ENCODE data around the gene EVI2A.

The EVI2A gene

DNA sequence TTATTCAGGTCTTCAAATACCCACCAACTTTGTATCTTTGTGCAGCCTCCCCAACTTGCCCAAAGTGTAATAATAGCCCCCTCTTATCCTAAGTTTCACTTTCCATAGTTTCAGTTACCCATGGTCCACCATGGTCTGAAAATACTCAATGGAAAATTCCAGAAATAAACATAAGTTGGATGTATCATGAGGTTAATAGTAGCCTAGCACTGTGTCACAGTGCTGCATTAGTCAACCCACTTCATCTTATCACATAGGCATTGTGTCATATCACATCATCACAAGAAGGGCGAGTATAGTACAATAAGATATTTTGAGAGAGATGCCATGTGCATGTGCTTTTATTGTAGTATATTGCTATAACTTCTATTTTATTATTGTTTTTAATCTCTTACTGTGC lies 46.3 kb downstream of the EVI2A start:
- DNase-seq: no peak

DNA sequence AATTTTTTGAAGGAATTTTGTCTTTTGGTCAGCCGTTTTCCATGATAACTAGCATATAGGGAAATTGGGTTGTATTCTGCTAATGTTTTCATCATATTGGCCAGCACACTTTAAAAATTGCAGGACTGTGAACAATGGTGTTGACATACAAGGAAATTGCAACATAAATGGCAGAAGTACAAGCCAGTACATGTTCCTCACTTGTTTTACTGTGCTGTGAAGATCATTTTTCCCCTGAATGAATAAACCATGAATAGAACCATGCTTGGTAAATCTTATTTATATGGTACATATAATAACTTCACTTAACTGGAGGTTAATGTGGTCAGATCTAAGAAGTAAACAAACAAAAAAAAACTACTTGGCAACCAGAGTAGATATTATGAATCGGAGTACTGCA lies 47.2 kb downstream of the EVI2A start:
- no peak for DNase-seq

GRCh38 chr17:31273516-31273915 lies 47.9 kb downstream of the EVI2A start:
- DNase-seq: no peak

DNA sequence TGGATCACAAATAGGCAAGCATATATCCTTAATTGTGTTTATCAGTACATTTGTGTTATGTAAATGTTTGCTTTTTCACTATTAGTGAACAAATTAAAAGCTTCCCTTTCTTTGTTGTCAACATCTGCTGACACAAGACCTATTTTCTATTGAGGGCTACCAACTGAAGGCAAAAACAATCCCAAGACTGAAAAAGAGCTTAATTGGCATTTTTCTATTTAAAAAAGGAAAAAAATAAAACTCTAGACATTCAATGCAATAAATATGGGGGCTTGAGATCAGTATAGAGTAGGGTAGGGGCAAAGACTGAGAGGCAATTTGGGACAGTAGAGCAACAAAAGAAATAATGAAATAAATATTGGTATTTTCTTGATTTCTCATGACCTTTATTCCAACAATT lies 48.6 kb downstream of the EVI2A start:
- no peak for DNase-seq

DNA sequence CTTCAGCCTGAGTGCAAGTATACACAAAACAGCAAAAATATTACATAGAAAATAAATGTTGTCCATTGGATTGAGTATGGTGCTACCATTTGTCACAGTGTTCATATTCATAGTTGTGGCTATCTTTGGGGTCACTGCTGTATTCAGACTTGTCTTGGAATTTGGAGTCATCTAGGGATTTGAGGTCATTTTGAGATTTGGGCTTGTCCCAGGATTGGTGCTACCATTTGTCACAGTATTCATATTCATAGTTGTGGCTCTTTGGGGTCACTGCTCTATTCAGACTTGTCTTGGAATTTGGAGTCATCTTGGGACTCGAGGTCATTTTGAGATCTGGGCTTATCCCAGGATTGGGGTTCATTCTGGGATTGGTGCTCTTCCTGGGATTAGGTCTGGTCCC lies 49.2 kb downstream of the EVI2A start:
- DNase-seq: no peak

GRCh38 chr17:31269578-31269983 lies 51.8 kb downstream of the EVI2A start:
- DNase-seq: peak in 1 of 56 donors; percentile 4

- DNase-seq: no peak
These were observed 52.3 kb downstream of the EVI2A start for GRCh38 chr17:31269036-31269577.

Measured in amygdala (tissue), 56 donors.